HPDE6-E6E7 (cell line): ENCODE data around the gene RBM43.

Experiments used
- DNase-seq: peaks from one replicate; pipeline ENCODE4 v3.0.0; 2011; ENCODE audit warnings: missing footprints; ENCODE audit errors: extremely low spot score

The RBM43 gene

GRCh38 chr2:151217343-151217742 lies 44.3 kb downstream of the RBM43 start:
- no peak for DNase-seq

DNA sequence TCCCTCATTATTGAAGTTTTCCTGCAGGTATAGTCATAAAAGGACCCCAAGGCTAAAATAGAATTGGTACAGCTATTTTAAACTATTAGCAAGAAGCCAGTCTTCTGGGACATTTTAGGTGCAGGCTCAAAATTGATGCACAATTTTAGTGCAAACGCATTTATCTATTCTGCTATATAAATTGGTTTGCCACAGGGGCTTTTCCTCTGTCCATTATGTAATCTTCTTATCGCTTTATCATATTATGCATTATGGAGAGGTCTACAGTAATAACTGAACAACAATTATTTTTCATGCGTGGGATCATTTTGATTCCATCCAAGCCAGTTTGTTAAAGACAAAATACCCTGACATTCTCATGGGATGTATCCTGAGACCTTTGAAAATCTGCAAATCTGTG lies 54.6 kb downstream of the RBM43 start:
- DNase-seq = no peak

- DNase-seq = no peak
These were observed 55.2 kb downstream of the RBM43 start for GRCh38 chr2:151206446-151206968.

- DNase-seq = no peak
These were observed 56.1 kb downstream of the RBM43 start for GRCh38 chr2:151205571-151205970.

DNA sequence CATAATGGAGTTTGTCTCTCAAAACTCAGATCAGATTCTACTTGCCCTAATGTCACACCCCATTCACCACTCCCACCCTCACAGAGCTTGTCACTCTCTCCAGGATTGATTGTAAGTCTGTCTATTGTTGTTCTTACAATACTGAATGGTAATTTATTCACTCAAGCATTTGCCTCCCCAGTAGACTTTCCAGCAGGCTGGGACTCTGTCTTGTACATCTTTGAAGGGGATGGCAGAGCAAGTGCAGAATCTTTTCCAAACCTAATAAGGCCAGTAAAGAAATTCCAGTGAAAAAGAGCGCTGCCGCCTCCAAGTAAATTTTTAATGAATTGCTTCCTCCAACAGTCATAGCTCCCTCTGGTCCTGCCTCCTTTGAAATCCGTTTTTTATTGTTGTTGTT lies 56.9 kb downstream of the RBM43 start:
- DNase-seq = no peak

- DNase-seq = no peak
These were observed 60.8 kb downstream of the RBM43 start for GRCh38 chr2:151200844-151201243.

DNA sequence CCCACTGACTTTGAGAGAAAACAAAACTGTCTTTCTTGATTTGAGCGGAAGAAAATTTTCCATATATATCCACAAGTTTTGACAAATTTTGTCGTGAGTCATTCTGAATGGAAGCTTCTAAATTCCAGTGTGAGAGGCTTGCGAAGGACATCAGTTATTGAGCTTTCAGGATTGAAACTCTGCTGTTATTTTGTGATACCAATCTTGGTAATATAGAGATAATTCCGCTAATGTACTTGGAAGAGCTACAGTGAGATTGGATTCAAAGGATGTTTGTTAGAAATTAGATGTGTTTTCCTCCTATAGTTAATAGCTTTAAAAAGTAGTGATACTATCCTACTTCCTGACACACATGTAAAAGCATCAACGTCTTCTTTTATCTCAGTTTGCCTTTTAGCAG lies 61.4 kb downstream of the RBM43 start:
- DNase-seq = no peak

DNA sequence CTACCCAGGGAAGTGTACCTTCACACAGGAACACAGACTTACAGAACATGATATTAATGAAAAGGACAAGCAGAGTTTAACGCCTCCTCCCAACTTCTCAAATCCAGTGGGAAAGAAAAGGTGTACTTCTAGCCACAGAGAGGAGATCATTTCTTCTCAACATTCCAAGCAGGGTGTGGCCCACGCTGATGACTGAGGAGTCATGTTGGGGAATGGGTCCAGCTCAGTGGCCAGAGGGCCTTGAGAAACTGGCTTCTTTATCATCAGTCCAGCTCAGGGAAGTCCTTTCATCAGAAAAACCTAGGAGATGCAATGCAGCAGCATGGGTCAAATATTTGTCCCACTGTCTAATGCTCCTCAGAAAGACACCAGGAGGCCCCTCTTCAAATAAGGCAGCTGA lies 63.0 kb downstream of the RBM43 start:
- no peak for DNase-seq
